AG10803 (cell line): ENCODE data around the gene GRIA1.

Source experiments
- DNase-seq: peaks from one replicate; pipeline ENCODE4 v3.0.0; 2010; ENCODE audit warnings: low read depth
- H3K4me3 ChIP-seq: 2 replicates; pipeline ENCODE4 v1.5.1; 2011; ENCODE audit warnings: mild to moderate bottlenecking, low read length, control low read depth
- TF ChIP-seq, protein P1 (sequence below): conservative IDR thresholded peaks from 2 replicates; pipeline ENCODE4 v1.5.1; 2011; ENCODE audit warnings: mild to moderate bottlenecking, low read length, control low read depth, inconsistent platforms

Gene GRIA1

DNA sequence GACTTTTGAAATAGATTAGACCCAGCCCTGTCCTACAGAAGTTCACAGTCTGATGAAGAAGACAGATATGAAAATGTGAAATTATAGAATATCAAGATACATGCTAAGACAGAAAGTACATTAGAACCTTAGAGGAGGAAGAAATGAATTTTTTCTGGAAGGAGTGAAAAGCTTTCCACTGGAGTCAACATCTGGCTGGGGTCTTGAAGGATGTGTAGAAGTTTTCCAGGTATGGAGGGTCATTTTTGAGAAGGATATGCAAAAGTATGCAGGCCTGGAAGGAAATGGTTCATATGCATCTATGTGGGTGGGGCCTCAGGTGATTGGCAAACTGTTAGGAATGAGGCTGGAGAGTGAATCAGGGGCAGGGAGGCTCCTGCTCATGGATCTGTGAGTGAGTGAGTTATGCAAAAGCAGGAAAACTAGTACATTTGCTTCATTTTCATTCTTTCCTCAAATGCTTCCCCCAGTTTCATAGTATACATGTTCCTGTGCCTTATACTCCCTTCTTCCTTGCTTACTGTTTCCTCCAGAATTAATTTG lies 142.3 kb downstream of the GRIA1 start:
- no peak overlapping the region for H3K4me3 ChIP-seq
- TF ChIP-seq, protein P1, sequence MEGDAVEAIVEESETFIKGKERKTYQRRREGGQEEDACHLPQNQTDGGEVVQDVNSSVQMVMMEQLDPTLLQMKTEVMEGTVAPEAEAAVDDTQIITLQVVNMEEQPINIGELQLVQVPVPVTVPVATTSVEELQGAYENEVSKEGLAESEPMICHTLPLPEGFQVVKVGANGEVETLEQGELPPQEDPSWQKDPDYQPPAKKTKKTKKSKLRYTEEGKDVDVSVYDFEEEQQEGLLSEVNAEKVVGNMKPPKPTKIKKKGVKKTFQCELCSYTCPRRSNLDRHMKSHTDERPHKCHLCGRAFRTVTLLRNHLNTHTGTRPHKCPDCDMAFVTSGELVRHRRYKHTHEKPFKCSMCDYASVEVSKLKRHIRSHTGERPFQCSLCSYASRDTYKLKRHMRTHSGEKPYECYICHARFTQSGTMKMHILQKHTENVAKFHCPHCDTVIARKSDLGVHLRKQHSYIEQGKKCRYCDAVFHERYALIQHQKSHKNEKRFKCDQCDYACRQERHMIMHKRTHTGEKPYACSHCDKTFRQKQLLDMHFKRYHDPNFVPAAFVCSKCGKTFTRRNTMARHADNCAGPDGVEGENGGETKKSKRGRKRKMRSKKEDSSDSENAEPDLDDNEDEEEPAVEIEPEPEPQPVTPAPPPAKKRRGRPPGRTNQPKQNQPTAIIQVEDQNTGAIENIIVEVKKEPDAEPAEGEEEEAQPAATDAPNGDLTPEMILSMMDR = no peak
- DNase-seq = peak; percentile 29

DNA sequence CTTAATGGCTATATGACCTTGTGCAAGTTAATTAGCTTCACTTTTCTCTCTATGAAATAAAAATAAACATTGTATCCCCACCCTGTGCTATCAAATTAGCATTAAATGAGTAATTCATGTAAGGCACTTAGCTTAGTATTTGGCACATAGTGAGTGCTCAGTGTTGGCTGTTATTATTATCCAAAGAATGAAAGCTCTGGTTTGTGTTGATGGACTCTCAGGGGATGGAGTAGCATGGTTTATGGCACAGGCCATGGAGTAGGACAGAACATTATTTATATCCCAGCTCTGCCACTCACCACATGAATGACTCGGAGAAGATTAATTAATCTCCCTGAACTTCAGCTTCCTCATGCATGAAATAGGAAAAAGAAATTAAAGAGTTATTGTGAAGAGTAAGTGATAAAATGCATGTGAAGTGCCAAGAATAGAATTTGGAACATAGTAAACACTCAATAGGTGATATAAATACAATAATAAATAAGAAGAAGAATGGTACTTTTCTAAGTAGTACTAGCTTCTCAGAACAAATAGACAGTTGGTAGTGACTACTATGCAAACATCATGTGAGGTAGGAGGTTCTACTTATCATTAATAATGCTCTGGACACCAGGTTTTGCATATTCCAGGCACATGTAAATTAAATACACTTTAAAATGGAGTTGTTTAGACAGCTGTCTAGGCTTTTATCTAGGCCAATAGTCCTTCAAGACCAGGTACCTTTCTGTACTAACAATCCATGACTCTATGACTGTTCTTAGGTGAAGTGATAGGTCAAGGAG lies 146.4 kb downstream of the GRIA1 start:
- no peak overlapping the region for H3K4me3 ChIP-seq
- peak; percentile 30 for DNase-seq
- TF ChIP-seq, protein P1 = no peak

DNA sequence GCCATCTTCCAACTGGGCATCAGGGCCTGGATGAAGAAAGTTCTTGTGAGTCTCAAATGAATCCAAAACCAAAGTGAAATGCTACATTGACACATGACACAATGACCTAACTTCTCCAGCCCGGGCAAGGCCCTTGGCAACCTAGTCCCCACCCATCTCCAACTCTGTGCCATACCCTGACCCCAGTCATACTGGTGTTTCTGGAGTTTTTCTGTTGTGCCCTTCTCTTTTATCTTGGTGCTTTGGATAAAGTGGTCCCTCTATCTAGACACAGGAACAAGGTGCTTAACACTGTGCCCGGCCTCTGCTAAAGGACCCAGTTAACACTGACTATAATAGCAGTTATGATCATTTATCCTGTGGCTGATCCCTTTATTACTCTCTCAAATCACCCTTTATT lies 149.8 kb downstream of the GRIA1 start:
- no peak for DNase-seq
- TF ChIP-seq, protein P1 = no peak
- H3K4me3 ChIP-seq = no peak overlapping the region

DNA sequence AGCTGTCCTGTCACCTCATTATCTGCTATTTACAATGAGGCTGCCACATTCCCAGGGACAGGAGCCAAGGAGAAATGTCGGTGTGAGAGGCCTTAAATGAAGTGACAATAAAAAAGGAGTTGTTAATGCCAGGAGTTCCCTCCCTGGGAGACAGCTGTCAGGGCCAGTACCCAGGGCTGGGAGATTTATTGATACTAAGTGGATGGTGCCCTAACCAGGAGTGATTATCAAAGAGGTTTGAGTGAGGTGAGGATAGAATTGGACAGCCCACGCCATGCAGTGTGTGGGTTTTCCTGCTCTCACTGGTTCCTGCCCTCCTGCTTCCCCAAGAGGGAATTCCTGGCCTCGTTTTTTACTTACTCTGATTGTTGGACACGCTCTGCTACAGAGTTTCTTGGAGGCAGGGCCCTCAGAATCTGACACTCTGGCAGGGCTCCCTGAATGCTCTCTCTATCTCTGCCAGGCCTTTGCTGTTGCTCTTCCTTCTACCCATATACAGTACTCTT lies 150.8 kb downstream of the GRIA1 start:
- peak; percentile 27 for DNase-seq
- TF ChIP-seq, protein P1 = no peak

DNA sequence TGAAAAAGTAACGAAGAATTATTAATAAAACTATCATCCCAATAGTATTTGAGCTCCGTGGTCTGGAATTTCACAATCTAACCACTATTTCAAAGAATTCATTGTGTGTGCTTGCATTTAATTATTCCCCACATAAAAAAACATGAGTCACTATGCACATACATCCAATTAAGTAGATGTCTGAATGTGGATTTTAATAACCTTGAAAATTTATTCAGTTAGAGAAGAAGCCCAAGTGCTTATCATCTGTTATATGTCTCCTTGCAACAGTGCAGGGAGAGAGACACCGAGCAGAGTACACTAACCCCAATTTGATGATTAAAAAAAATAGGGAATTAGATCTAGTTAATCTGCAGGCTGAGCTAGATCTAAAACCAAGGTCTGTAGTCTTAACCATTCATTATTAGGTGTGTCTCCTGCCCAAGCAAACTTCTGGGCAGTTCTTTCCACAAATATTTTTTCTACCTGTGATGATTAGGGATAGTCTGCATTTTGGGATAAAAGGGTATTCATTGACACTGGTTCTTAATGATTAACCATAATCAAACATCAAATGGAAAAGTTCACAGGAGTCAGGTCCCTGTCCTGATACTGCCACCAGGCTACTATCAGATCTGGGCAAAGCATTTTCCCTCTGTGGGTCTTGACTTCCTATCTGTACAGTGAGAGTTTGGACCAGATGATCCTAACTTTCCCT lies 164.2 kb downstream of the GRIA1 start:
- TF ChIP-seq, protein P1 = no peak
- no peak overlapping the region for H3K4me3 ChIP-seq
- peak; percentile 74 for DNase-seq

More for the DNA sequence above, 150.8 kb downstream of the GRIA1 start:
- H3K4me3 ChIP-seq = no peak overlapping the region

DNA sequence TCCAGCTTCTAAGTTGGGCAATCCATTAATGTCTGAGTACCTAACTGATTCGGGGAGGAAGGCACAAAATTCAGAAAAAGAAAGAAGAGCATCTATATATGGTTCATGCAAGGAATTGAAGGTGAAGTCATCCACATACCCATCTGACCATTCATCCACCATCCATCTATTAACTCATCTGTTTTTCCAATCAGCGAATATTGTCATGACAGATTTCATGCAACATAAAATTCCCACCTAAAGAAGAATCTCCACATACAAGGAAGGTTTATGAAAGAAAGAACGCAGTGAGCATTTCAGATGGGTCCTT lies 164.7 kb downstream of the GRIA1 start:
- TF ChIP-seq, protein P1 = no peak
- peak; percentile 9 for DNase-seq
- H3K4me3 ChIP-seq = no peak overlapping the region
